CD4-positive, alpha-beta T cell treated with Interleukin-6 at 100 ng/mL for 8 hours (primary cell): Measurements from ENCODE around the gene DAZAP1.

ENCODE experiments used
- DNase-seq: peaks from one replicate; pipeline ENCODE4 v3.0.0-alpha.2; 2020; ENCODE audit warnings: mixed read lengths, low spot score

The DAZAP1 gene

DNA sequence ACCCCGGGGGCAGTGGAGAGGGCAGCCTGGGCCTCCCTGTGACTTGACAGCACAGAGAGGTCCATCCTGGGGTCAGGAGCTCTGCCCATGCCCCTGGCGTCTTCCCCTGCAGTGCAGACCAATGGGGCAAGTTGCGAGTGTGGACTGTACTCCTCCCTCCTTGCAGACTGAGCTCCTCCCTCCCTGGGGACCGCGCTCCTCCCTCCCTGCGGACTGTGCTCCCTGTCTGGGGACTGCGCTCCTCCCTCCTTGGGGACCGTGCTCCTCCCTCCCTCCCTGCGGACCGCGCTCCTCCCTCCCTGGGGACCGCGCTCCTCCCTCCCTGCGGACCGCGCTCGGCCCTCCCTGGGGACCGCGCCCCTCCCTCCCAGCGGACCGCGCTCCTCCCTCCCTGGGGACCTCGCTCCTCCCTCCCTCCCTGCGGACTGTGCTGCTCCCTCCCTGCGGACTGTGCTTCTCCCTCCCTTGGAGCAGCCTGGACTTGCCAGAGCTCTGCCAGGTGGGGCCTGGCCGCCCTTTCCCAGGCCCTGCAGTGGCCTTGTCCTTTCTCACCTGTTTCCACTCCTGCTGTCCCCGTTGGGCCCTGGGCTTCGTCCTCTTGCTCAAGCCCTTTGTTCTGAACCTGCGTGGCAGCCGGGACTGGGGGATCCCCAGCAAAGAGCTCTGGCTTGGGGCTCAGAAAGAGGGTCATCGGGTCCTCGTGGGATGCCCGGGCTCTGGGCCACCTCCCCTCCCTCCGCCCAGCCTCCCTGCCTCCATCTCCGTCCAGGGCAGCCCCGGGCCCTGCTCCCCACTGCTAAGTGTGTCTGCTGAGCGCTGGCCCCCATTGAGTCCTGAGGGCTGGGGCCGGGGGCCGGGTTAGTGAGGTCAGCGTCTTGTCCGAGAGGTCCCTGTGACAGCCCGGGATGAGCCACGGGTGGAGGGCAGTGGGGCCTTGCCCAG is 12.9 kb upstream of the DAZAP1 start:
- no peak for DNase-seq

DNA sequence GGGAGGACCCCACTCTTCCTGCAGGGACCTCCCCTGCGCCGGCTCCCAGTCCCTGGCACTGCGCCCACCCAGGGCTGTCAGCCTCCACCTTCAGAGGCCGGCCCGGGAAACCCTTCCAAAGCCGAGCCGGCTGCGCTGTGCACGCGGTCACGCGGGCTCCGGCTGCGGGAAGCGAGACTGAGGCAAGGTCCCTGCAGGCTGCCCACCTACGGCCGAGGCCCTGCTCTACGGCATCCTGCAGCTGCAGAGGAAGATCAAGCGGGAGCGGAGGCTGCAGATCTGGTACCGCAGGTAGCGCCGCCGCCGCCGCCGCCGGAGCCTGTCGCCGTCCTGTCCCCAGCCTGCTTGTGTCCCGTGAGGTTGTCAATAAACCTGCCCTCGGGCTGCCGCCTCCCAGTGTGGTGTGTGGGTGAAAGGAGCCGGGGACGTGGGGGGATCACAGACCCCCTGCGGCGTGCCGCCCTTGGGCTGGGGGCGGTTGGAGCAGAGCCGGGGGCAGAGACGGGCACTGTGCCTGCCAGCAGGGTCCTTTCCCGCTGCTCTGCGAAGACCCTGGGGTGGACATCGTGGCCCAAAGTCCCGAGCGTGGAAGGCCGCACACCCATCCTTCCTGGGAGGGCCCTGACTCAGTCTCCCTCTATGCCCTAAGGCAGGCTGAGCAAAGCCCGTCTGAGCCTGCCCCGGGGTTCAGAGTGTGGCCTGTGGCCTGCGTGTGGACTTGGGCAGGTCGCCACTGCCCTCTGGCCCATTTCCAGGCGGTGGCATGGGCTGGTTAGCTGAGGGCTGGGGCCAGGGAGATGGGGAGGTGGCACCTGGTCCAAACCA is 12.0 kb upstream of the DAZAP1 start:
- no peak for DNase-seq

GRCh38 chr19:1396019-1396767 is 11.2 kb upstream of the DAZAP1 start:
- DNase-seq = no peak

- DNase-seq = no peak
Observed at GRCh38 chr19:1396768-1397679, 10.4 kb upstream of the DAZAP1 start.

DNA sequence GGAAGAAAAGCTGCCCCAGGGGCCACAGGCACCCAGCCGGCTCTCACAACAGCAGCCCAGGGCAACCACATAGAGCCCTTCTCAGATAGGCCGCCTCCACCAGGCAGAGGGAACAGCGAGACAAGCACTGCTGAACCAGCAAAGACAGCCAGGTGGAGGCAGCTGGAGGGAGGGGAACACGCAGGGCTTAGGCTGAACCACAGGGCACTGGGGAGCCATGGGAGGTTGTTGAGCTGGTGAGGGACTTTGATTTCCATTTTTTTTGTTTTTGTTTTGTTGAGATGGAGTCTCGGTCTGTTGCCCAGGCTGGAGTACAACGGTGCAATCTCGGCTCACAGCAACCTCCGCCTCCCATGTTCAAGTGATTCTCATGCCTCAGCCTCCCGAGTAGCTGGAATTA is 9.5 kb upstream of the DAZAP1 start:
- no peak for DNase-seq

DNA sequence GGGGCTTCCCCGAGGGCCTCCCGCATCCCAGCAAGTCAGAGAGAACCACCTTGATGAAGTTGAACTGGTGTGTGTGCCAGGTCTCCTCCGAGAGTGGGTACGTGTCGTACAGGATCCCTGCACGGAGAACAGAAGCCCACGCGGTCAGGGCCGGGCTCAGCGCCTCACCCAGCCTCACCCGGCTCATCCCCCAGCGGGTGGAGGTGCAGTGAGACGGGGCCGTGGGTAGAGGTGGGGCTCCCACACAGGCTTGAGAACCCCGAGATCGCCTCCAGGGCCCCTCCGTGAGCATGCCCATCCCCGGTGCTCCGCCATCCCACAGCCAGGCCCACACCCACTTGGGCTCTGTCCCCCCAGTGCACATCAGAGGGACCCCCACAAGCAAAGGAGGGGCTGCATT is 8.3 kb upstream of the DAZAP1 start:
- no peak for DNase-seq

DNA sequence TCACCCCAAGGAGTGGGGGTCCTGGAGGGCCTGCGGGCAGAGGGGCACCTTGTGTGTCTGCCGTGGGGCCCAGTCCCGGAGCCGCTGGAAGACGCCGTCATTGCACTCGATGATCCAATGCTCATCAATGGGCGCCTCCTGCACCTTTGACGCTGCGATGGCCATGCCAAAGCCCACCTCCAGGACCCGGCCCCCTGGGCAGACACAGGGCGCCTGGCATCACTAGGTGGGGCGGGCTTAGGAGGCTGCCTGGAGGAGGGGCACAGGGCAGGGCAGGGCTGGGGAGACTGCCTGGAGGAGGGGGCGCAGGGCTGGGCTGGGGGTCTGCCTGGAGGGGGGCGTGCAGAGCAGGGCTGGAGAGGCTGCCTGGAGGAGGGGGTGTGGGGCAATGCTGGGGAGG is 7.6 kb upstream of the DAZAP1 start:
- no peak for DNase-seq

DNA sequence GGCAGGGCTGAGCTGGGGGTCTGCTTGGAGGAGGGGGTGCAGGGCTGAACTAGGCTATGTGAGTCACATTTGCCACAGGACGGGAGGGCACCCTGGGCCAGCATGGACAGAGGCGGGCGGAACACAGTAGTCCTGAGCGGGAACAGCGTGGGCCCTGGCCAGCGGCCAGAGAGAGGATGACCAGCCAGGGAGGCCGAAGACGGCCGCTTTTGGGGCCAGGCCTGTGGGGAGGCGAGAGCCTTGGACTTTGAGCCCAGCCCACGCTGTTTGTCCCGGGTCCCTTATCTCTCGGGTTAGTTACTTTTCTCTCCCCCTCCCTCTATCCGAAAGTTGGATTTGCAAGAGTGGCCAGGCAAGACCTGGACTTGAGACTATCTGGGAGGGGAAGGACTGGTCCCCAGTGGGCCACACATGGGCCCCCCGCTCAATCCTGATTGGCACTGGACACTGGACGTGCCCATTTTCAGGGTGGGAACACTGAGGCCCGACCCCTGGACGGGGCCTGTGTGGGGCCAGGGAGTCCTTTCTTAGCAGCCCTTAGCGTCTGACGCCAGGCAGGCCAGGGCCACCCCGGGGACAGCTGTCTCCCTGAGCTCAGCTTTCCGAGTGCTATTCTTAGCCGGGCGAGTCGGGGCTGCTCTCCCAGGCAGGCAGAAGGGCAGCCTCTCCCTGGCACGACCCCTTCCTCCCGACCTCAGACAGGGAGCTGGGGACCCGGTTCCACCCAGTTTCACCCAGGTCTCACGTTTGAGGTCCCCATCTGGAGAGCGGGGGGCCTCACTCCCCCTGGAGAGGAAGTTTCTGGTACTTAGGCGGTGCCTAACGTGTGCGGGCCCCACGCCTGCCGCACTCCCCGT is 6.9 kb upstream of the DAZAP1 start:
- DNase-seq = no peak

DNA sequence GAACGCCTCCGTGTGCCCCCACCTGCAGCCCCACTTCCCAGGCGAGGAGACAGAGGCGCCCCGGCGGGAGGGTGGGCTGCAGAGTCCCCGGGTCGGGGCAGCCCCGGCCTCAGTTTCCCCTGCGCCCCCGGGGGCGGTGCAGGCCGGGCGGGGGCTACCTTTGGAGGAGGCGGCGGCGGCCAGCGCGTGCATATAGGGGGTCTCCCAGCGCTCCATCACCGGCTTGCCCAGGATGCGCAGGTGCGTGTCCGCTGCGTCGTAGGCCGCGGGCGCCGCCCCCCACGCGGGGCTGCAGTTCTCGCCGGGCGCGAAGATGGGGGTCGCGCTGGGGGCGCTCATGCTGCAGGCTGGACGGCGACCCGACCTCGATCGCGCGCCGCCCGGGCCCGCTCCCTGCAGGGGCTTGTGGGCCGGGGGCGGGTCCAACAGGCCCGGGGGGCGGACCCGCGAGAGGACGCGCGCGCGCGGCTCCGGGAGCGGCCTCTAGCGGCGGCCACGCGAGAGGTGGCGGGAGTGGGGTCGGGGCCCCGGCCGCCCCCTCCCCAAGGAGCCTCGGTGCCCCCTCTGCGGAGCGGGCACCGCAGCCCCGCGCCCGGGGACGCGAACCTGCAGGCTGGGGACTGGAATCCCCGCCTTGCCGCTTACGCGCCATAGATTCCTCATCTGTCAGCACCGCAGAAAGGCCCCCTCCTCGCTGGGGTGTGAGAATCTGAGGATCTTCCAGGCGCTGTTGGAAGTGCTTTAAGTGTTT is 6.1 kb upstream of the DAZAP1 start, which contains the start of gene GAMT:
TSS of gene GAMT (minus strand) at position 405 of the 751 bp plus-strand sequence. CDS start at position 339, 66 bp downstream.
- peak; percentile 59 for DNase-seq

DNA sequence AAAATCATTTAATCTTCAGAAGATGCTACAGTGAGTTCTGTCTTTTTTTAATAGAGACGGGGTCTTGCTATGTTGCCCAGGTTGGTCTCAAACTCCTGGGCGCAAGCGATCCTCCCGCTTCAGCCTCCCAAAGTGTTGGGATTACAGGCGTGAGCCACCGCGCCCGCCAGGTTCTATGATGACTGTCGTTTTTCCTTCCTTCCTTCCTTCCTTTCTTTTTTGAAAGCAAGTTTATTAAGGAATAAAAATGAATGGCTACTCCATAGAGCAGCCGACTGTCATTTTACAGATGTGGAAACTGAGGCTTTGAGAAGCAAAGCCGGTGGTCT is 5.5 kb upstream of the DAZAP1 start:
- no peak for DNase-seq

- DNase-seq = no peak
Observed at GRCh38 chr19:1402411-1403070, 4.8 kb upstream of the DAZAP1 start.

DNA sequence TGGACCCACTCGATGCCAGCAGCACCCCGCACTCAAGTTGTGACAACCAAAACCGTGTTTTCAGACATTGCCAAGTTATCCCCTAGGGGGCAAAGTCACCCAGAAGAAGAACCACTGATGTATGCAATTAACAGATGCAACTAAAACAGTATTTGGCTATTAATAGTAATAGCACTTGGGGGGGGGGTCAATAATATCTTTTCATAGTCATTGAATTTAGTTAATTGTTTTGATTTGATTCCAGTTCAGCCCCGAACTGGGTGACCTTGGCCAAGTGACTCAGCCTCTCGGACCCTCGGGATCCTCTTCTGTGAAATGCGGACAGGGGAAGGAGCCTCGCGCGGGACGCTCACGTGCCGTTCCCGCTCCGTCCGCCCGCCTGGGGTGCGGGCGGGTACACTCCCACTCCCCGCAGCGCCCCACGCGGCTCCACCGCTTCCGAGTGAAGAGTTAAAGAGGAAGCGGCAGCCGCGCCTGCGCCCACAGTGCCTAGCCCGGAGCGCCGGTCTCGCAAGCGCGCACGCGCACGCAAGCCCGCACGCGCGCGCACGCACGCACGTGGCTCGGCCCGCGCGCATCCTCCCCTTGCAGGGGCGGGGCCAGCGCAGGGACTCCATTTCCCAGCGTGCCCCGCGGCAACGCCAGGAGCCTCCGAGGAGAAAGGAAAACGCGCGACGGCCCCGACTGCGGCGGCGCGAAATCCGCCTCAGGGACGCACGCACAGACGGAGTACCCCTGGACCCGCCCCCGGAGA is 435 bp upstream of the DAZAP1 start:
- peak; percentile 99 for DNase-seq

DNA sequence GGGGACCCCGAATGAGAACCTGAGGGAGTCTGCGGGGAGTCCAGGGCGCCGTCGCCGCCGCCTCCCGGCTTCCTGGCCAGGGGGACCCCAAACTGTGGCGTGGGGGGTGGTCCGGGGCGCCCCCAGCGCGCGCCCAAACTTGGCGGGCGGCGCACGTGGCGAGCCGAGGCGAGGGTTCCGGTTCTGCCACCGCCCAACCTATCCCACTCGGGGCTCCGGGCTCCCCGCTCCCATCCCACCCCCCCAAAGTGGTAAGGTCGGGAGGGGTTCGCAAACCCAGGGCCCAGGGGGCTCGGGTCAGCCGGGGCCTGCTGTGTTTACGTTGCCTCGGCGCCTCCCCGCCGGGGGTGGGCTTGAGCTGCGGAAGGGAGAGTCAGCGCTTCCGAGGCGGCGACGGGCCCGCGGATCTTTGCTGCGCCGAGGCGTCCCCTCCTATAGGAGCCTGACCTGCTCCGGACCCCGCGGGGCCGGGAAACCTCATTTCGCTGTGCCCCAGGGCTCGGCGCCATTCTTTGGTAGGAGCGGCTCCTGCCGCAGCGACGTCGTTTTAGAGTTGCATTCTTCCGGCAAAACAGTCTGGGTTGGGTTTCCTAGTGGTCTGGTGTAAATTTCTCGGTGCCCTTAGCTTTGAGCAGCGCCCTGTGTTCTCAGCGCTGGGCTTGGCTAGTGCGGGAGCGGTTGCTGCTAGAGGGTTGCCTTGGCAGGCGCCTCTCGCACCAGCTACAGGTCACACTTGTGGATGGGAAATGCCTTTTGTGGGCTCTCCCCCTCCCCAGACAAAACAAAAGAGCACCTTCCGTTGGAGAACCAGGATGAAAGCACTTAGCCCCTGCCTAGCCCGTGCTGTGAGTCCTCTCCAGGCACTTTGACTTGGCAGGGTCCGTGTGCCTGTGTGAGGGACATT is 1.2 kb downstream of the DAZAP1 start:
- DNase-seq = peak; percentile 42

DNA sequence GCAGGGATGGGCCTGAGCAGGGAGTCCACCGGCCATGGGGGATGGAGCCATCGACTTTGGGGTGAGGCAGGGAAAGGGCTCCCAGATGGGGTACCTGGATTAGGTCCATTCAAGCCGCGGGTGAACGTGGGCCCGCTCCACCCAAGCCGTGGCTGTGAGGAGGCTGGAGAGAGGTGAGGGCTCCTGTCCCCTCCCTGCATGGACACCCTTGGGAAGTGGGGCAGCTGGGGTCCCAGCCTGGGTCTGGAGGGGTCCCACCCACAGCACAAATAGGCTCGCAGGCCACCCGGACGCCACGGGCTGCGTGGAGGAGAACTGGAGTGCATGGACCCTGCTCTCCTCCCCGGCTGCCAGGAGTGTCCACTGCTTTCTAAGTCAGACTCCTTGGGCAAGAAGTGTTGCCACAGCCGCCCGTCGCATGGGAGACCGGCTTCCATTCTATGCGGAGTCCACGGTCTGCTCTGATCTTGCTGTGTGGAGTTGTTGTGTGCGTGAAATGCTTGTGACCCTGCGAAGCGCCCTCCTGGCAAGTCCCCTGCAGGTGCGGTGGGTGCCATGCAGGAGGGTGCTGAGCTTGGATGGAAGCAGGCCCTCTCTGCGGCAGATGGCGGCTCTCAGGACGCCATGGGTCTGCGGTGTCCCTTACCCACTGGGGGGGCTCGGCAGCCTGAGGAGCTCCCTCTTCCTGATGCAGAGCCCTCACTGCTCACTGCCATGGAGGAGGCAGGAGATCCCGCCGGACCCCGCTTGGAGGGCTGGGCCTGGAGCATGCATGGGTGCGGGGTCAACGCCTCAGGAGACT is 2.0 kb downstream of the DAZAP1 start:
- no peak for DNase-seq

DNA sequence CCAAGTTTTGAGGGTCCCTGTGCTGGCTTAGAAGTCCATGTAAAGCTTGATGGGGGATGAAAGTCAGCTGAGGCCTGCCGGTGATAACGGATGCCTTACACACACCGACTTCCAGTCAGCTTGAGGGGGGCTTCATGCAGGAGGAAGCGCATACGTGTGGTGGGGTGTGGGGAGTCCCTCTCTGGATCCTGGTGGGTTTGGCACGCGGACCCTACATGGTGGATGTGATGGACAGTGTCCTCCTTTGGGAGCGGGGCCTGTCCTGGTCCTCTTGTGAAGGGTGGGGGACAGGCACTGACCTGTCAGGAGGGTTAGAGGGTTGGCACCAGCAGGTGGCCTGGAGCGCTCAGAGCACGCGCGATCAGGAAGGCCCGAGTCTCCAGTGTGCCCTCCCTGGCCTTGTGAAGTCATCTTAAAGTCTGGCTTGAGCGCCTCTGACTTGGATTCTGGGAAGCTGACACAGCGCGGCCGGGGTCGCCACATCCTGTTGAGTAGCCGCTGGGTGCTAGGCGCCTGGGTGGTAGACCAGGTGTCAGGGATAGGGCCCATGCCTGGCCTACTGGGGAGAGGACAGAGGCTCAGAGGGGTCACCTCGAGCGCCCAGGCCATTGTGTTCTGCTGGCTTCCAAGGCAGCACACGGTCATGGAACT is 2.9 kb downstream of the DAZAP1 start:
- no peak for DNase-seq

DNA sequence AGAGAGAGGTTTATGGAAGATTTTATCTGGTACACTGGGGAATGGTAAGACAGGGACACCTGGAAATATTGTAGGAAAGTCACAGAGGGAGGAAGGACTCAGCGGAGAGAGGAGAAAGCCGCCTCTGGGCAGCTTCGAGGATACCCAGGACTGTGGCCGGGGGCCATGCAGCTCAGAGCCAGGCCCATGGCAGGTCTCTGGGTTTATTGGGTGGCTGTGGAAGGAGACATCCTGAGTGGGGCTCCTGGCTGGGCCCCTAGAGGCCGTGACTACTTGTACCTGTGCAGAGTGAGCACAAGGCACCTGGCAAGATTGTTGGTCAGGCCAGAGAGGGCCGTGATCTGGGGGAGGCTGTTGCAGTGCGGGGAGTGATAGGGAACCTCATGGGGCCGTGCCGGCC is 3.4 kb downstream of the DAZAP1 start:
- no peak for DNase-seq
